ENCODE data around the gene GCKR. TPM values are rescaled to one million over a fixed set of nuclear protein-coding genes. Genes with fewer than 3 reads are reported as not detected.
A peak's percentile ranks its signal among the peaks of the same experiment; 100 is the strongest.

Gene GCKR
- total RNA-seq, 5 donors from 2014 or later (not counting 1 experiment from before 2014, with no cell fraction given) = 0.23 to 0.28 TPM; not detected in 3

DNA sequence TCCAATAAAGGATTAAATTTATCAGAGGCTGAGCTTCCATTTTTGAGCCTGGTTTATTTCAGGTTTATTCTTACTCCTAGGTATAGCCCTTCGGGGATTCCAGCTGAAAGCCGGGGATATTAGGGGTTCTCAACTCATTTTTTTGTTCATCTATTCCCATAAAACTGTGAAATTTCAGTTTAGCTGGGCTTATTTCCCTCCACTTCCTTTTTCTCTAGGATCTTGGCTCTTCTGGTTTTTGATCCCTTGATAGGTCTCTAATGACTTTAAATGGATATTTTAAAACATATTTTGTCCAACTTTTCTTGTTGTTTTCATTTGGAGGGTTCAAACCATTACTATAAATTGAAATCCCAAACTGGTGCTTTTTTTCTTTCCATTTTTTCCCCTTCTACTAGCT, 62.6 kb downstream of the GCKR start:
- Mint-ChIP-seq H3K4me3 (no peak overlapping the region), H3K36me3 (no peaks in the 10 kb centered on the region), H3K27me3 (peaks cover 6 to 8% of the 10 kb centered on the region in 2 donors), H3K4me1 (no peaks in the 10 kb centered on the region), H3K27ac (no peak overlapping the region), H3K9me3 (no peaks in the 10 kb centered on the region)
- no CpG with 5 or more reads among the region's 2 CpGs for WGBS (ENCODE audit: insufficient coverage)
- ATAC-seq (replicated peaks in 1 of 4) (no peak), DNase-seq (no peak)
- Histone ChIP-seq H3K27me3 (replicated peaks in 1 of 2; ENCODE audit: control insufficient read depth in 2 of 2, extremely low read depth in 1 of 2, insufficient read depth in 2 of 2, low read length in 1 of 2) (peaks cover 0 to 3% of the 10 kb centered on the region in 2 experiments), H3K27ac (ENCODE audit: low read length) (no peak overlapping the region), H3K4me1 (ENCODE audit: control insufficient read depth in 1 of 2, extremely low read depth in 1 of 2, insufficient read depth in 2 of 2, low read length in 2 of 2) (no peaks in the 10 kb centered on the region), H3K9me3 (no peaks in the 10 kb centered on the region), H3K4me3 (ENCODE audit: control insufficient read depth in 1 of 2, extremely low read depth in 1 of 2, low read length in 1 of 2) (no peak overlapping the region), H3K36me3 (ENCODE audit: control insufficient read depth in 2 of 2, extremely low read depth in 1 of 2, insufficient read depth in 1 of 2, low read length in 1 of 2) (no peaks in the 10 kb centered on the region)
- POLR2A ChIA-PET = no interaction called here
- CTCF ChIA-PET = no interaction called here

DNA sequence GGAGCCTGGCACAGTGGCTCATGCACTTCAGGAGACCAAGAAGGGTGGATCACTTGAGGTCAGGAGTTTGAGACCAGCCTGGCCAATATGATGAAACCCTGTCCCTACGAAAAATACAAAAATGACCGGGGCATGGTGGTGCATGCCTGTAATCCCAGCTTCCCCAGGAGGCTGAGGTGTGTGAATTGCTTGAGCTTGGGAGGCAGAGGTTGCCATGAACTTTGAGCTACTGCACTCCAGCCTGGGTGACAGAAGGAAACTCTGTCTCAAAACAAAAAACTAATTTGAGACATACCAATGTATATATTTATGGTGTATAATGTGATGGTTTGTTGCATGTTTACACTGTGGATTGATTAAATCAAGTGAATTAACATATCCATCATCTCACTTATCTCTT, 64.4 kb downstream of the GCKR start:
- no peaks in the 10 kb centered on the region for H3K9me3 ChIP-seq
- no peaks in the 10 kb centered on the region for H3K36me3 Mint-ChIP-seq
- POLR2A ChIA-PET = no interaction called here
- DNase-seq (no peak), ATAC-seq (replicated peaks in 1 of 4) (no peak)
- H3K27me3 Mint-ChIP-seq = peaks cover 20 to 21% of the 10 kb centered on the region in 2 donors
- H3K27ac Mint-ChIP-seq = no peak overlapping the region
- no peak overlapping the region for H3K4me3 ChIP-seq (ENCODE audit: control insufficient read depth in 1 of 2, extremely low read depth in 1 of 2, low read length in 1 of 2)
- 79% methylated on average over 2 of the region's 2 CpGs for WGBS (ENCODE audit: insufficient coverage)
- no peaks in the 10 kb centered on the region for H3K4me1 ChIP-seq (ENCODE audit: control insufficient read depth in 1 of 2, extremely low read depth in 1 of 2, insufficient read depth in 2 of 2, low read length in 2 of 2)
- H3K4me3 Mint-ChIP-seq = no peak overlapping the region
- no peaks in the 10 kb centered on the region for H3K9me3 Mint-ChIP-seq
- CTCF ChIA-PET = no interaction called here
- H3K36me3 ChIP-seq (ENCODE audit: control insufficient read depth in 2 of 2, extremely low read depth in 1 of 2, insufficient read depth in 1 of 2, low read length in 1 of 2) = no peaks in the 10 kb centered on the region
- no peak overlapping the region for H3K27ac ChIP-seq (ENCODE audit: low read length)
- no peaks in the 10 kb centered on the region for H3K4me1 Mint-ChIP-seq
- peaks cover 0 to 6% of the 10 kb centered on the region in 2 experiments for H3K27me3 ChIP-seq (replicated peaks in 1 of 2; ENCODE audit: control insufficient read depth in 2 of 2, extremely low read depth in 1 of 2, insufficient read depth in 2 of 2, low read length in 1 of 2)

DNA sequence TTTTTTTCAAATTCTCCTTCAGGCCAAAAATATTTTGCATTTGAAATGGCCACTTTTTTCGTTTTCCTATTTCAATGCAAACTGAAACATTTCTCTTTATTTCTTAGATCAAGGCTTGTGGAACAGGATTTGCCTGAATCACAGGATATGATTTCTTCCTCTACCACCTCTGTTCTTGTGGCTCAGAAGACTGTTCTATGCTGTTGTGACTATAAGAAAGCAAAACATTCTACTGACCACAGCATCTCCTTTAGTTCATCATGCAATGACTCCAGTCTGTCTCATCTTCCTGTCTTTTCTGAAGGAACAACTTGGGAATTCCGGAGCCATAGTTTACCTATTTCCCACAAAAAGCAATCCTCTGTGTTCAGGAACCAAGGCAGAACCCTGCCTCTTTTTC, 70.0 kb downstream of the GCKR start:
- CTCF ChIA-PET = no interaction called here
- Histone ChIP-seq H3K4me3 (ENCODE audit: control insufficient read depth in 1 of 2, extremely low read depth in 1 of 2, low read length in 1 of 2) (no peak overlapping the region), H3K27me3 (replicated peaks in 1 of 2; ENCODE audit: control insufficient read depth in 2 of 2, extremely low read depth in 1 of 2, insufficient read depth in 2 of 2, low read length in 1 of 2) (peaks cover 0 to 3% of the 10 kb centered on the region in 2 experiments), H3K27ac (ENCODE audit: low read length) (no peak overlapping the region), H3K36me3 (ENCODE audit: control insufficient read depth in 2 of 2, extremely low read depth in 1 of 2, insufficient read depth in 1 of 2, low read length in 1 of 2) (no peaks in the 10 kb centered on the region), H3K9me3 (no peaks in the 10 kb centered on the region), H3K4me1 (ENCODE audit: control insufficient read depth in 1 of 2, extremely low read depth in 1 of 2, insufficient read depth in 2 of 2, low read length in 2 of 2) (peaks cover 0 to 6% of the 10 kb centered on the region in 2 experiments)
- WGBS (ENCODE audit: insufficient coverage) = 62% methylated on average over 1 of the region's 2 CpGs
- Mint-ChIP-seq H3K4me3 (no peak overlapping the region), H3K36me3 (no peaks in the 10 kb centered on the region), H3K9me3 (peaks cover 0 to 4% (median 0%) of the 10 kb centered on the region in 3 donors), H3K27me3 (peaks cover 36 to 37% of the 10 kb centered on the region in 2 donors), H3K27ac (no peak overlapping the region), H3K4me1 (no peaks in the 10 kb centered on the region)
- POLR2A ChIA-PET = no interaction called here
- no peak for DNase-seq
- no peak for ATAC-seq (replicated peaks in 1 of 4)

DNA sequence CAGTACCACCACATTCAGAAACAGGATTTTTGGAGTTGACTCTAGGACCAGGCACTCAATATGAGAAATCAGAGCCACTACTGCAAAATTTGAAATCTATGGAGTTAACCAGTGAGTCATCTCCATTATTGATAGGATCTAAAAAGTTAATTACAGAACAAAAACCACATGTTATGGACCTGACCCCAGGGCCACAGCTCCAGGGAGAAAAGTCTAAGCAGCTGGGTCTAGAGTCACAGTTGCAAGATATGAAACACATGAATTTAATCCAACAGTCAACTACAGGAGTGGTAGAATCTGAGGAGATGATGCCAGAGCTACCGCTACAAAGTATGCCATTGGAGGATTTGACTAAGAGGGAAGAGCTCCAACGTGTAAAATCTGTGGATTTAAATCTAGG, 72.8 kb downstream of the GCKR start:
- H3K4me3 ChIP-seq (ENCODE audit: control insufficient read depth in 1 of 2, extremely low read depth in 1 of 2, low read length in 1 of 2) = no peak overlapping the region
- no peaks in the 10 kb centered on the region for H3K9me3 ChIP-seq
- Mint-ChIP-seq H3K4me3 (no peak overlapping the region), H3K27ac (no peak overlapping the region), H3K4me1 (no peaks in the 10 kb centered on the region), H3K27me3 (peaks cover 30 to 36% of the 10 kb centered on the region in 2 donors), H3K36me3 (no peaks in the 10 kb centered on the region), H3K9me3 (peaks cover 0 to 11% (median 1%) of the 10 kb centered on the region in 3 donors)
- no peak for ATAC-seq (replicated peaks in 1 of 4)
- no peak overlapping the region for H3K27ac ChIP-seq (ENCODE audit: low read length)
- no peaks in the 10 kb centered on the region for H3K36me3 ChIP-seq (ENCODE audit: control insufficient read depth in 2 of 2, extremely low read depth in 1 of 2, insufficient read depth in 1 of 2, low read length in 1 of 2)
- POLR2A ChIA-PET = no interaction called here
- H3K27me3 ChIP-seq (replicated peaks in 1 of 2; ENCODE audit: control insufficient read depth in 2 of 2, extremely low read depth in 1 of 2, insufficient read depth in 2 of 2, low read length in 1 of 2) = peaks cover 0 to 2% of the 10 kb centered on the region in 2 experiments
- WGBS (ENCODE audit: insufficient coverage) = no CpG with 5 or more reads among the region's 2 CpGs
- CTCF ChIA-PET = no interaction called here
- no peak for DNase-seq
- H3K4me1 ChIP-seq (ENCODE audit: control insufficient read depth in 1 of 2, extremely low read depth in 1 of 2, insufficient read depth in 2 of 2, low read length in 2 of 2) = peaks cover 0 to 10% of the 10 kb centered on the region in 2 experiments

DNA sequence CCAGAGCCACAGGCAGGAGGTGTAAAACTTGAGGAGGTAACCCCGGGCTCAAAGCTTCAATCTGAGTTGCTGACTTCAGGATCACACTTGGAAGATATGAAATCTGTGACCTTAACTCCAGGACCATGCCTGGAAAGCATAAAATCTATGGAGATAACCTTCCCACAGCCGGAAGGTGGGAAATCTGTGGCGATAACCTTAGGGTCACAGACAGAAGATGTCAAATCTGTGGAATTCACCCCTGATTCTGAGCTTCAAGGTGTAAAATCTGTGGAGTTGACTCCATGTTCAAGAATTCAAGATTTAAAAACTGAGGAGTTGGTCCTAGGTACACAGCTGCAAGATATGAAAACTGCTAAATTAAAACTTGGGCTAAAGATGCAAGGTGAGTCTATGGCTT, 74.6 kb downstream of the GCKR start:
- H3K27me3 ChIP-seq (replicated peaks in 1 of 2; ENCODE audit: control insufficient read depth in 2 of 2, extremely low read depth in 1 of 2, insufficient read depth in 2 of 2, low read length in 1 of 2) = no peaks in the 10 kb centered on the region
- ChIA-PET POLR2A (no interaction called here), CTCF (no interaction called here)
- H3K4me3 Mint-ChIP-seq = no peak overlapping the region
- H3K4me3 ChIP-seq (ENCODE audit: control insufficient read depth in 1 of 2, extremely low read depth in 1 of 2, low read length in 1 of 2) = no peak overlapping the region
- H3K27ac ChIP-seq (ENCODE audit: low read length) = no peak overlapping the region
- peaks cover 0 to 19% (median 8%) of the 10 kb centered on the region in 3 donors for H3K9me3 Mint-ChIP-seq
- no peak for ATAC-seq (replicated peaks in 1 of 4)
- H3K36me3 ChIP-seq (ENCODE audit: control insufficient read depth in 2 of 2, extremely low read depth in 1 of 2, insufficient read depth in 1 of 2, low read length in 1 of 2) = no peaks in the 10 kb centered on the region
- no peak for DNase-seq
- no peaks in the 10 kb centered on the region for H3K9me3 ChIP-seq
- peaks cover 0 to 10% of the 10 kb centered on the region in 2 experiments for H3K4me1 ChIP-seq (ENCODE audit: control insufficient read depth in 1 of 2, extremely low read depth in 1 of 2, insufficient read depth in 2 of 2, low read length in 2 of 2)
- H3K27me3 Mint-ChIP-seq = peaks cover 14 to 23% of the 10 kb centered on the region in 2 donors
- H3K36me3 Mint-ChIP-seq = no peaks in the 10 kb centered on the region
- no peaks in the 10 kb centered on the region for H3K4me1 Mint-ChIP-seq
- WGBS (ENCODE audit: insufficient coverage) = 52% methylated on average over 3 of the region's 3 CpGs
- no peak overlapping the region for H3K27ac Mint-ChIP-seq

DNA sequence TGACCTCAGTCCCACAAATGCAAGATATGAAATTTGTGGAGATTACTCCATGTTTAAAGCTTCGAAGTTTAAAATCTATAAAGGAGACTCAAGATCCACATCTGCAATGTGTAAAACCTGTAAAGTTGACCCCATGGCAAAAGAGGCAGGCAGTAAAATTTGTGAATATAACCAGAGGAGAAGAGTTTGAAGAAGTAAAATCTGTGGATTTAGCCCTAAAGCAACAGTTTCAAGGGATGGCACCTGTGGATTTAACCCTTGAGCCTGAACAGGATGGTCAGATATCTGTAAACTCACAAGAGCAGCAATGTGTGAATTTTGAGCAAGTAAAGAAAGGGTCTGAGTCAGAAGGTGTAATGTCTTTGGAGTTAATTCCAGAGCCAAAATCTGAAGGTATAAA, 75.0 kb downstream of the GCKR start:
- DNase-seq (no peak), ATAC-seq (replicated peaks in 1 of 4) (no peak)
- ChIA-PET POLR2A (no interaction called here), CTCF (no interaction called here)
- peaks cover 10 to 18% of the 10 kb centered on the region in 2 donors for H3K27me3 Mint-ChIP-seq
- H3K36me3 ChIP-seq (ENCODE audit: control insufficient read depth in 2 of 2, extremely low read depth in 1 of 2, insufficient read depth in 1 of 2, low read length in 1 of 2) = no peaks in the 10 kb centered on the region
- no peaks in the 10 kb centered on the region for H3K9me3 ChIP-seq
- H3K27me3 ChIP-seq (replicated peaks in 1 of 2; ENCODE audit: control insufficient read depth in 2 of 2, extremely low read depth in 1 of 2, insufficient read depth in 2 of 2, low read length in 1 of 2) = no peaks in the 10 kb centered on the region
- no peak overlapping the region for H3K27ac ChIP-seq (ENCODE audit: low read length)
- peaks cover 0 to 19% (median 8%) of the 10 kb centered on the region in 3 donors for H3K9me3 Mint-ChIP-seq
- no peak overlapping the region for H3K4me3 Mint-ChIP-seq
- no peaks in the 10 kb centered on the region for H3K4me1 Mint-ChIP-seq
- H3K4me3 ChIP-seq (ENCODE audit: control insufficient read depth in 1 of 2, extremely low read depth in 1 of 2, low read length in 1 of 2) = no peak overlapping the region
- WGBS (ENCODE audit: insufficient coverage) = no CpG with 5 or more reads among the region's 1 CpG
- peaks cover 0 to 10% of the 10 kb centered on the region in 2 experiments for H3K4me1 ChIP-seq (ENCODE audit: control insufficient read depth in 1 of 2, extremely low read depth in 1 of 2, insufficient read depth in 2 of 2, low read length in 2 of 2)
- no peaks in the 10 kb centered on the region for H3K36me3 Mint-ChIP-seq
- no peak overlapping the region for H3K27ac Mint-ChIP-seq

DNA sequence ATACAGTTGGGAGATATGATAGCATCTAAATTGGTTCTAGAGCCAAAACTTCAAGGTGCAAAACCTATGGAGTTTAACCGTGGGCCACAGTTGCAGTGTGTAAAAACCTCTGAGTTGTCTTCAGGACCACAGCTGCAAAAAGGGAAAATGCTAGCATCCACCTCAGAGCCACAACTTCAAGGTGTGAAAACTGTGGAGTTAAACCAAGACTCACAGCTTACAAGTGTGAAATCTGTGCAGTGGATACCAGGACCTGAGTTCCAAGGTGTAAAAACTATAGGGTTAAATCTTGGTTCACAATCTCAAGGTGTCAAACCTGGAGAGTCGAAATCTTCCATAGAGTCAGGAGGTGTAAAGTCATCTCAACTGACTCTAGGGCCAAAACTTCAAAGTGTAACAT, 75.8 kb downstream of the GCKR start:
- Histone ChIP-seq H3K27ac (ENCODE audit: low read length) (no peak overlapping the region), H3K27me3 (replicated peaks in 1 of 2; ENCODE audit: control insufficient read depth in 2 of 2, extremely low read depth in 1 of 2, insufficient read depth in 2 of 2, low read length in 1 of 2) (no peaks in the 10 kb centered on the region), H3K4me3 (ENCODE audit: control insufficient read depth in 1 of 2, extremely low read depth in 1 of 2, low read length in 1 of 2) (no peak overlapping the region), H3K9me3 (no peaks in the 10 kb centered on the region), H3K36me3 (ENCODE audit: control insufficient read depth in 2 of 2, extremely low read depth in 1 of 2, insufficient read depth in 1 of 2, low read length in 1 of 2) (no peaks in the 10 kb centered on the region), H3K4me1 (ENCODE audit: control insufficient read depth in 1 of 2, extremely low read depth in 1 of 2, insufficient read depth in 2 of 2, low read length in 2 of 2) (peaks cover 0 to 10% of the 10 kb centered on the region in 2 experiments)
- ChIA-PET CTCF (no interaction called here), POLR2A (no interaction called here)
- Mint-ChIP-seq H3K27me3 (peaks cover 3 to 10% of the 10 kb centered on the region in 2 donors), H3K36me3 (no peaks in the 10 kb centered on the region), H3K4me3 (no peak overlapping the region), H3K9me3 (peaks cover 0 to 19% (median 8%) of the 10 kb centered on the region in 3 donors), H3K27ac (no peak overlapping the region), H3K4me1 (no peaks in the 10 kb centered on the region)
- no peak for ATAC-seq (replicated peaks in 1 of 4)
- 67% methylated on average over 1 of the region's 2 CpGs for WGBS (ENCODE audit: insufficient coverage)
- peak in 5 of 35 experiments; percentile 4 to 45 (median 20) for DNase-seq
